ENCODE results near the gene NHSL2.
A peak's percentile ranks its signal among the peaks of the same experiment; 100 is the strongest.

The NHSL2 gene

DNA sequence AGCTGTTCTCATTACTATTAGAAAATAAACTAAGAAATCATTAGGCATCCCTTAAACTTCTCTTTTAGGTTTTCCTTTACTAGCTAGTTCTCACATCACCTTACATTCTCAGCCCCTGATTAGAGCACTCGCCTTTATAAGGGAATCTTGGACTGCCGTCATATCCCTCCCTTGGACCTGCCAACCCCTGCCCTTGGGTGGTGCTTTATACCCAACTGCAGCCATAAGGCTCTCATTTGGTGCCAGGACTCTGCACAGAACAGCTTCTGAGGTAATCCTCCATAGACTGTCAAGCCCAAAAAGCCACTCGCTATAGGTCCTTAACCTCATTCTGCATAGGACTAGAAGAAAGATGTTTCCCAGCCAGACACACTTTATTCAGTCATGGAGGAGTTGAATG lies 67.5 kb downstream of the NHSL2 start:
- H3K36me3 ChIP-seq (ENCODE audit: insufficient read depth, low read length), result no peaks in the 10 kb centered on the region
- no peaks in the 10 kb centered on the region for H3K4me1 ChIP-seq (ENCODE audit: control insufficient read depth, insufficient read depth, low read length, unreplicated experiment)
- H3K27ac ChIP-seq (ENCODE audit: low read depth, low read length), result no peak overlapping the region
- no peak overlapping the region for H3K4me3 ChIP-seq (ENCODE audit: low read depth, low read length)
- no peaks in the 10 kb centered on the region for H3K27me3 ChIP-seq (ENCODE audit: insufficient read depth, low read length)
- H2AFZ ChIP-seq (ENCODE audit: low read length, unreplicated experiment), result no peak overlapping the region
- no peaks in the 10 kb centered on the region for H3K79me2 ChIP-seq (ENCODE audit: control insufficient read depth, insufficient read depth, low read length, unreplicated experiment)

DNA sequence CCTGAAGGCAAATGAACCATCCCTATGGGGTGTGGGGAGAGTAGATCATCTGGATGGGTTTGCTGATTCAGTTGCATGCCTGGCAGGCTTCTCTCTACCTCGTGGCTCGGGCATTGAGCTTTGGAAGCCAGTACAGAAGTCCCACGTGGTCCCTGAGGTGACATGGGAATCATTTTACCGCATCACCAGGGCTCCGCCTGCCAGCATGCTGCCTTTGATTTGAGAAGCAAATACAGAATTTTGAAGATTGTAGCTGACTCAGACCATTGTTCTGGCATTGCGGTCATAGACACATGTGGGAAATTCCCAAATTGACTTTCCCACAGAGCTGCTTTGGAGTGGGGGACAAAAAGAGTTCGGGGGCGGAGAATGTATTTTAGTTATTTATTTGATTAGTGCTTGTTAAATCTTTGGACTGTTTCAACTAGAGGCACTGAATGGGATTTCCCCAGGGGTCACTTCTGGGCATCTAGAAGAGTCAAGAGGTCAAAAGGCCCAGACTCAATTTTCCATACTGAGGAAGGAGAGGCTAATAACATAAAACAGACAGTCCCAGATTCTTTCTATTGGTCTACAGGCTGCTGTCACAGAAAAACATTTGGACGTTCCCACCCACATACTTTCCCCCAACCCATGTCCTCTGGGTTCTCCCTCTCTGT lies 79.3 kb downstream of the NHSL2 start:
- no peaks in the 10 kb centered on the region for H3K36me3 ChIP-seq (ENCODE audit: insufficient read depth, low read length)
- H3K4me3 ChIP-seq (ENCODE audit: low read depth, low read length), result no peak overlapping the region
- no peaks in the 10 kb centered on the region for H3K27me3 ChIP-seq (ENCODE audit: insufficient read depth, low read length)
- H2AFZ ChIP-seq (ENCODE audit: low read length, unreplicated experiment), result no peak overlapping the region
- H3K27ac ChIP-seq (ENCODE audit: low read depth, low read length), result peak overlapping the region; percentile 26; the same call in 1 of the 2 replicates
- peaks cover 5% of the 10 kb centered on the region for H3K4me1 ChIP-seq (ENCODE audit: control insufficient read depth, insufficient read depth, low read length, unreplicated experiment)
- H3K79me2 ChIP-seq (ENCODE audit: control insufficient read depth, insufficient read depth, low read length, unreplicated experiment), result no peaks in the 10 kb centered on the region

DNA sequence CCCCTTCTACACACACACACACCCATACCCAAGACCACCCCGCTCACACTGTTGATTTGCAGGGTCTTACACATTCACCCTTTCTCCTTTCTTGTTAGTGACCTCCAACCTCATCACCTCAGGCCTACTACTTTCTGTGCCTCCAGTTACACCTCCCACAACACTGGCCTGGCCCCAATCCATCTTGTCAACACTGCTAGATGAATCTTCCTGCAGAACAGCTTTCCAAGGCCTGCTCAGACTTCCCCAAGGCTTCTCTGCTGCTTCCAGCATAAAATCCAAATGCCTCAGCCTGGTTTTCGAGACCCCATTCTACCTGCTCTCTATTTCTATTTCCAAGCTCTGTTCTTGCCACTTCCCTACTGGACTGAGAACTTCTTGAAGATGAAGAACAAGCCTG lies 79.9 kb downstream of the NHSL2 start:
- Histone ChIP-seq H3K79me2 (ENCODE audit: control insufficient read depth, insufficient read depth, low read length, unreplicated experiment) (no peaks in the 10 kb centered on the region), H3K4me1 (ENCODE audit: control insufficient read depth, insufficient read depth, low read length, unreplicated experiment) (peaks cover 5% of the 10 kb centered on the region), H3K27me3 (ENCODE audit: insufficient read depth, low read length) (no peaks in the 10 kb centered on the region), H2AFZ (ENCODE audit: low read length, unreplicated experiment) (no peak overlapping the region), H3K36me3 (ENCODE audit: insufficient read depth, low read length) (no peaks in the 10 kb centered on the region), H3K27ac (ENCODE audit: low read depth, low read length) (peak overlapping the region; percentile 26; the same call in 1 of the 2 replicates), H3K4me3 (ENCODE audit: low read depth, low read length) (no peak overlapping the region)

DNA sequence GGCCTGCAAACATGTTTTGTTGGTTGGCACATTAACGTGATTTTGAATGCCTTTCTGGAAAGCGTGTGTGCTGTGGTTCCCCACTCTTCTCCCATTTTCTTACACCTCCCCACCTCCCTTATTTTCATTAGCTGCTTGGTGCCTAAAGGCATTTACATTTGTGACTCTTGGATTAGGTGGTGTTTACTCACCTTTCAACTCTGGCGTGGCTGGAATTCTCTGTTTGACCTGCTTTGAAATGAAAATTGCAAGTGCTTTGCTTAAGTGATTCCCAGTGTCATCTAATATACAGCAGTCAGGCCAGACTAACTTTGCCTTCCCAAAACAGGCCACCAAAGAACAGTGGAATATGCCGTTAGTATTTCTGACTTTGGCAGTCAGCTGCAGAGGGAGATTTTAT lies 80.5 kb downstream of the NHSL2 start:
- Histone ChIP-seq H2AFZ (ENCODE audit: low read length, unreplicated experiment) (no peak overlapping the region), H3K27me3 (ENCODE audit: insufficient read depth, low read length) (no peaks in the 10 kb centered on the region), H3K79me2 (ENCODE audit: control insufficient read depth, insufficient read depth, low read length, unreplicated experiment) (no peaks in the 10 kb centered on the region), H3K27ac (ENCODE audit: low read depth, low read length) (no peak overlapping the region), H3K36me3 (ENCODE audit: insufficient read depth, low read length) (no peaks in the 10 kb centered on the region), H3K4me3 (ENCODE audit: low read depth, low read length) (no peak overlapping the region), H3K4me1 (ENCODE audit: control insufficient read depth, insufficient read depth, low read length, unreplicated experiment) (peaks cover 5% of the 10 kb centered on the region)

DNA sequence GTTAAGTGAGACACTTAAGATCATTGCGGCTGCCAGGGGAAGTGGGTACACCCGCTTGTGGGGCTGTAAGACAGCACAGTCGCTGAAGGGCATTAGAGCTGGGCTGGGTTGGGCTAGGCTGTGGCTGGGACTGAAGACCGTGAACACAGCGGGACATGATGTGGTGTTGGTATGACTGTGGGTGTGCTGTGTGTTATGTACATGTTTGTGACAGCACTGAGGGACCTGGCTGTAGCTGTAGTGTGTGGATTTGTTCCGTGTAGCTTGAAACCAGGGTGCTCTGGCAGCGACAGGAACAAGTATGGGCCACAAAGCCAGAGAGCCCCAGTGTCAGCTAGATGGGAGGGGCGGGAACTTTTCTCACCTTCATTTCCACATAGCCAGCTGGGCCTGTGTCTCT lies 82.1 kb downstream of the NHSL2 start:
- H3K27me3 ChIP-seq (ENCODE audit: insufficient read depth, low read length), result no peaks in the 10 kb centered on the region
- peaks cover 5% of the 10 kb centered on the region for H3K4me1 ChIP-seq (ENCODE audit: control insufficient read depth, insufficient read depth, low read length, unreplicated experiment)
- no peaks in the 10 kb centered on the region for H3K36me3 ChIP-seq (ENCODE audit: insufficient read depth, low read length)
- no peak overlapping the region for H2AFZ ChIP-seq (ENCODE audit: low read length, unreplicated experiment)
- no peaks in the 10 kb centered on the region for H3K79me2 ChIP-seq (ENCODE audit: control insufficient read depth, insufficient read depth, low read length, unreplicated experiment)
- no peak overlapping the region for H3K27ac ChIP-seq (ENCODE audit: low read depth, low read length)
- H3K4me3 ChIP-seq (ENCODE audit: low read depth, low read length), result no peak overlapping the region

DNA sequence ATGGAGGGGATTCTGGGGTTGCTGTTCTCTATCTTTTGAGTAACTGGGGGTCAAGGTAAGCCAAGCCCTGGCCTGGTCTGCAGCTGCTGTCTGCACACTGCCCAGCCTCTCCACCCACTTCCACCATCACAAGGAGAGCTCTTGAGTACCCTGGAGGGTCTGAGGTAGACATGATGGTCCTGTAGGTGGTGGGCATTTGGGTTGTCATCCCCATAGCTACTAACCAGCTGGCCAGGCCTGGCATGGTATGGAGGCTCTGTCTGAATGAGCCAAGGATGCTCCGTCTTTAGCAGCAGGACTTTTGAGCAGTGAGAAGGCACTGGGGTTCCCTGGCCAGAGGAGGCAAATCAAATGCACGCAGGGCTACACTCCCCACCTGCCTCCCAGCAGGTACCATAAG lies 82.7 kb downstream of the NHSL2 start:
- Histone ChIP-seq H3K27ac (ENCODE audit: low read depth, low read length) (no peak overlapping the region), H3K27me3 (ENCODE audit: insufficient read depth, low read length) (no peaks in the 10 kb centered on the region), H3K4me3 (ENCODE audit: low read depth, low read length) (no peak overlapping the region), H3K79me2 (ENCODE audit: control insufficient read depth, insufficient read depth, low read length, unreplicated experiment) (no peaks in the 10 kb centered on the region), H3K36me3 (ENCODE audit: insufficient read depth, low read length) (no peaks in the 10 kb centered on the region), H2AFZ (ENCODE audit: low read length, unreplicated experiment) (no peak overlapping the region), H3K4me1 (ENCODE audit: control insufficient read depth, insufficient read depth, low read length, unreplicated experiment) (peaks cover 5% of the 10 kb centered on the region)

DNA sequence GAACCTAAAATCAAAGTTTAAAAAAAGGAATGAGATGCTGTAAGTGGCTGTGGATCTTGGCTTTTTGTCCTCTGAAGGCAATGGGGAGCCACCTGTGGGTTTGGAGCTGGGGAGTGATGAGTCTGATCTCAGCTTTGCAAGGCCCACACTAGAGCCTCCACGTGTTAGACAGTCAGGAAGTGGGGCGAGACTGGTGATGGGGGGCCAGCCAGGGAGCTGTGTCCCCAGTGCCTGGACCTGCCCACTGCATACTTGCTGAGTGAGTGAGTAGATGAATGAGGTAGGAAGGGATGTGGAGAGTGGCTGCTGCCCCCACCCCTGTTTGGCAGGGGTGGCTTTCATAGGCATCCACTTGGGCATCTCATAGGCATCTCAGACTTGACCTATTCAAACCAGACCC lies 84.0 kb downstream of the NHSL2 start:
- Histone ChIP-seq H3K27me3 (ENCODE audit: insufficient read depth, low read length) (no peaks in the 10 kb centered on the region), H3K79me2 (ENCODE audit: control insufficient read depth, insufficient read depth, low read length, unreplicated experiment) (no peaks in the 10 kb centered on the region), H3K4me1 (ENCODE audit: control insufficient read depth, insufficient read depth, low read length, unreplicated experiment) (peaks cover 3% of the 10 kb centered on the region), H3K36me3 (ENCODE audit: insufficient read depth, low read length) (no peaks in the 10 kb centered on the region), H3K4me3 (ENCODE audit: low read depth, low read length) (no peak overlapping the region), H3K27ac (ENCODE audit: low read depth, low read length) (no peak overlapping the region), H2AFZ (ENCODE audit: low read length, unreplicated experiment) (no peak overlapping the region)

DNA sequence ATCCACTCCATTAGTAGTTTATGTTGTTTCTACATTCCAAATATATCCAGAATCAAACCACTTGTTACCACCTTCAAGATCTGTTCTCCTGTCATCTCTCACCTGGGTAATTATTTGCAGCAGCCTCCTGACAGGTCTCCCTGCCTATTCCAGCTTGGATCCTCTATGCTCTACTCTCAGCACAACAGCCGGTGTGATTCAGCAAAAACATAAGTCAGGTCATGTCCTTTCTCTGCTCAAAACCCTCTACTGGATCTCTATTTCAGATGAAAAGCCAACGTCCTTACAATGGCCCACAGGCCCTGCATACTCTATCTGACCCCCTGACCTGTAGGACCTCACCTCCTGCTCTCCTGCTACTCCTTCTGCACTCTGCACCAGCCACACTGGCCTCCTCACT lies 84.5 kb downstream of the NHSL2 start:
- H2AFZ ChIP-seq (ENCODE audit: low read length, unreplicated experiment), result no peak overlapping the region
- H3K36me3 ChIP-seq (ENCODE audit: insufficient read depth, low read length), result no peaks in the 10 kb centered on the region
- no peaks in the 10 kb centered on the region for H3K27me3 ChIP-seq (ENCODE audit: insufficient read depth, low read length)
- H3K4me3 ChIP-seq (ENCODE audit: low read depth, low read length), result no peak overlapping the region
- no peaks in the 10 kb centered on the region for H3K4me1 ChIP-seq (ENCODE audit: control insufficient read depth, insufficient read depth, low read length, unreplicated experiment)
- no peak overlapping the region for H3K27ac ChIP-seq (ENCODE audit: low read depth, low read length)
- no peaks in the 10 kb centered on the region for H3K79me2 ChIP-seq (ENCODE audit: control insufficient read depth, insufficient read depth, low read length, unreplicated experiment)

DNA sequence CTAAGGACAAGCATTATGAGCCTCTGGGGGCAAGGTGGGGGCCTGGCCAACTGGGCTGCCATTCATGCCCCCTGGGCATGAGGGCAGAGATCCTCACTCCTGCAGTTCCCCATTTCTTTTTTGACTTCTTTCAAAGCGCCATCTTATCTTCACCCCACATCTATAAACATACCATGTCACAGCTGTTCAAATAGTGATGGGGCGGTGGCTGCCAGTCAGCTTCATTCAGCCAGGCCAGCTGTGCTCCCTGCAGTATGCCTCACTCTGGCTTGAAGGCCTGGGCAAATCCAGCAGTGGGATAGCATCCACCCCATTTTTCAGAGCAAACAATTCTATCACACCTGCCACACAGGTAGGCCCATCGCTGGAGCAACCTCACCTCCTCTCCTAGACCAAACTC lies 85.5 kb downstream of the NHSL2 start:
- H3K4me3 ChIP-seq (ENCODE audit: low read depth, low read length), result no peak overlapping the region
- no peaks in the 10 kb centered on the region for H3K27me3 ChIP-seq (ENCODE audit: insufficient read depth, low read length)
- no peaks in the 10 kb centered on the region for H3K79me2 ChIP-seq (ENCODE audit: control insufficient read depth, insufficient read depth, low read length, unreplicated experiment)
- no peak overlapping the region for H2AFZ ChIP-seq (ENCODE audit: low read length, unreplicated experiment)
- no peak overlapping the region for H3K27ac ChIP-seq (ENCODE audit: low read depth, low read length)
- no peaks in the 10 kb centered on the region for H3K4me1 ChIP-seq (ENCODE audit: control insufficient read depth, insufficient read depth, low read length, unreplicated experiment)
- no peaks in the 10 kb centered on the region for H3K36me3 ChIP-seq (ENCODE audit: insufficient read depth, low read length)

DNA sequence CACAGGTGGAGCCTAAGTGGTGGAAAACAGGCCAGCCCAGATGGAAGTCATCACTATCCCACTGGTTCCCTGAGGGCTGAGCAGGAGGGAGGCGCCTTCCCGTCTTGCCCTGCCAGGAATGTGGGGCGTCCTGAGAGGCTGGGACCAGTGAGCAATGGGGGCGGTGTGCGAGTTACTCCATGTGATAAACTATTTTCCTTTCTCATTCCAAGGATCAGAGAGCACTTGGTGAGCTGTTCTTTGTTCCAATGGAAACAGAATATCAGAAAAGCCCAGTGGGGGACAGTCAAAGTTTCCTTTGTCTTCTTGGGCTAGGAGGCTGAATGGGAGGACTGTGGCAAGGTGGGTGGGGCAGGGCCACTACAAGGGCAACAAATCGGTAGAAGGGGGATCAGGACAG lies 86.2 kb downstream of the NHSL2 start:
- H3K27ac ChIP-seq (ENCODE audit: low read depth, low read length), result no peak overlapping the region
- H3K36me3 ChIP-seq (ENCODE audit: insufficient read depth, low read length), result no peaks in the 10 kb centered on the region
- no peaks in the 10 kb centered on the region for H3K4me1 ChIP-seq (ENCODE audit: control insufficient read depth, insufficient read depth, low read length, unreplicated experiment)
- H2AFZ ChIP-seq (ENCODE audit: low read length, unreplicated experiment), result no peak overlapping the region
- H3K27me3 ChIP-seq (ENCODE audit: insufficient read depth, low read length), result no peaks in the 10 kb centered on the region
- no peaks in the 10 kb centered on the region for H3K79me2 ChIP-seq (ENCODE audit: control insufficient read depth, insufficient read depth, low read length, unreplicated experiment)
- no peak overlapping the region for H3K4me3 ChIP-seq (ENCODE audit: low read depth, low read length)

DNA sequence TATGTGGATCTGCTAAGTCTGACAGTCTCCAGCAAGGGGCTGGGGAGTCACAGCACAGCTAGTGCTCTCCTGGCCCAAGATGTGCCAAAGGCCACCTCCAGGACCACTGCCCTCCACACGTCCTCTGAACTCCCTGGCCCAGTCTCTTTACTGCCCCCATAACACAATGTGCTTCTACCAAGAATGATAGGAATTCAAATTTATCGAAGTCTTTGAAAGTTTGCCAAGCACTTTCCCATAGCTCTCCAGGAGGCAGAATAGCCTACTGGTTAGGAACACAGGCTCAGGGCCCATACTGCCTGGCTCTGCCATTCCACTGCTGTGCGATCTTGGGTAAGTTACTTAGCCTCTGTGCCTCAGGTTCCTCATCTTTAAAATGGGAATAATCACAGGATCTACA lies 86.7 kb downstream of the NHSL2 start:
- Histone ChIP-seq H3K27ac (ENCODE audit: low read depth, low read length) (no peak overlapping the region), H3K4me3 (ENCODE audit: low read depth, low read length) (no peak overlapping the region), H3K79me2 (ENCODE audit: control insufficient read depth, insufficient read depth, low read length, unreplicated experiment) (no peaks in the 10 kb centered on the region), H2AFZ (ENCODE audit: low read length, unreplicated experiment) (no peak overlapping the region), H3K4me1 (ENCODE audit: control insufficient read depth, insufficient read depth, low read length, unreplicated experiment) (no peaks in the 10 kb centered on the region), H3K36me3 (ENCODE audit: insufficient read depth, low read length) (no peaks in the 10 kb centered on the region), H3K27me3 (ENCODE audit: insufficient read depth, low read length) (no peaks in the 10 kb centered on the region)

All from ACC112 (cell line).